Psoas muscle (tissue), 8 donors: ENCODE measurements around the gene LAMTOR5. TPM values are rescaled to one million over a fixed set of nuclear protein-coding genes. Genes with fewer than 3 reads are reported as not detected.

Experiments
- ATAC-seq, 4 donors: fragments of 200-7000 bp; cut with Tn5 transposase; one replicate each; pipeline ENCODE4 v1.9.1; 2020; ENCODE audit warnings: moderate library complexity in 3 of 4, mild to moderate bottlenecking in 2 of 4
- DNase-seq, 2 donors: peaks; one replicate each; pipeline ENCODE4 v3.0.0-alpha.2; 2020
- H3K27ac ChIP-seq: fragments of 200-600 bp; one replicate; pipeline ENCODE4 v1.8.0; 2022
- H3K27me3 ChIP-seq, 3 donors: fragments of 200-600 bp in 1 of 3; one replicate each; pipeline versions ENCODE4 v1.6.1 to v1.8.0; 2013 to 2022; ENCODE audit warnings: low read length in 2 of 3, mild to moderate bottlenecking in 2 of 3, moderate library complexity in 1 of 3; ENCODE audit not compliant: insufficient read depth in 3 of 3
- H3K36me3 ChIP-seq, 2 donors: fragments of 200-600 bp in 1 of 2; one replicate each; pipeline versions ENCODE4 v1.6.1 to v1.8.0; 2013 to 2022; ENCODE audit warnings: low read depth in 1 of 2, mild to moderate bottlenecking in 1 of 2, moderate library complexity in 1 of 2; ENCODE audit not compliant: insufficient read depth in 1 of 2
- H3K4me1 ChIP-seq: fragments of 200-600 bp; one replicate; pipeline ENCODE4 v1.8.0; 2022
- H3K4me3 ChIP-seq: fragments of 200-600 bp; one replicate; pipeline ENCODE4 v1.8.0; 2022; ENCODE audit warnings: mild to moderate bottlenecking
- H3K9me3 ChIP-seq: fragments of 200-600 bp; one replicate; pipeline ENCODE4 v1.8.0; 2022
- WGBS, 3 donors: extraction: QIAGEN DNeasy Blood & Tissue Kit; methylation state at CpG; one replicate each; pipeline versions ENCODE4 v1.1.6 to v1.1.7; 2013; 5-methylcytosine and 5-hydroxymethylcytosine counted together
- intact Hi-C, 2 donors: fragments of 100-400 bp; cut with DNase I; formaldehyde crosslinking; loops; one replicate each; pipeline versions ENCODE4 v1.11.0 to v1.14.2; 2022
- polyA plus RNA-seq, 3 donors: library from polyadenylated mRNA; stranded (reverse); fragments of 200-250 nt; gene quantifications; one replicate each; pipeline ENCODE4 v1.2.3, GENCODE V29; 2013
- total RNA-seq, 4 donors: library from RNA; stranded (reverse); fragmentation: NEBNext Ultra II Directional in 2 of 4; extraction: Animal tissue kit (Norgen Biotek cat#: 25700) in 2 of 4; gene quantifications; one replicate each; pipeline versions ENCODE4 v1.2.1 to v1.2.4, GENCODE V29; 2021 to 2023
- TF ChIP-seq, protein P1 (sequence below): fragments of 200-600 bp; IDR thresholded peaks from one replicate; pipeline ENCODE4 v1.8.0; 2022; ENCODE audit warnings: antibody characterized with exemption
- donor health status: healthy with polysubstance abuse.
- donor health status: DM: no; HTN: no; CAD: no; lungs with moderate emphysema.
- donor health status: Bipolar disorder and iron deficiency.
- donor health status: healthy.
- donor health status: DM: yes; HTN: yes; CAD: no.
- donor health status: DM: no; HTN: no; CAD: no.
- donor health status: DM: no; HTN: no; CAD: no.
- donor health status: DM: yes; HTN: yes; CAD: no.

The LAMTOR5 gene
- total and polyA plus RNA-seq, 7 donors = 166 to 541 (median 250) TPM

GRCh38 chr1:110394493-110394820, 13.0 kb downstream of the LAMTOR5 start:
- TF ChIP-seq, protein P1, sequence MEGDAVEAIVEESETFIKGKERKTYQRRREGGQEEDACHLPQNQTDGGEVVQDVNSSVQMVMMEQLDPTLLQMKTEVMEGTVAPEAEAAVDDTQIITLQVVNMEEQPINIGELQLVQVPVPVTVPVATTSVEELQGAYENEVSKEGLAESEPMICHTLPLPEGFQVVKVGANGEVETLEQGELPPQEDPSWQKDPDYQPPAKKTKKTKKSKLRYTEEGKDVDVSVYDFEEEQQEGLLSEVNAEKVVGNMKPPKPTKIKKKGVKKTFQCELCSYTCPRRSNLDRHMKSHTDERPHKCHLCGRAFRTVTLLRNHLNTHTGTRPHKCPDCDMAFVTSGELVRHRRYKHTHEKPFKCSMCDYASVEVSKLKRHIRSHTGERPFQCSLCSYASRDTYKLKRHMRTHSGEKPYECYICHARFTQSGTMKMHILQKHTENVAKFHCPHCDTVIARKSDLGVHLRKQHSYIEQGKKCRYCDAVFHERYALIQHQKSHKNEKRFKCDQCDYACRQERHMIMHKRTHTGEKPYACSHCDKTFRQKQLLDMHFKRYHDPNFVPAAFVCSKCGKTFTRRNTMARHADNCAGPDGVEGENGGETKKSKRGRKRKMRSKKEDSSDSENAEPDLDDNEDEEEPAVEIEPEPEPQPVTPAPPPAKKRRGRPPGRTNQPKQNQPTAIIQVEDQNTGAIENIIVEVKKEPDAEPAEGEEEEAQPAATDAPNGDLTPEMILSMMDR = no peak
- intact Hi-C loops = no loop called here
- Histone ChIP-seq H3K4me1 (no peaks in the 10 kb centered on the region), H3K4me3 (no peak overlapping the region), H3K27me3 (no peaks in the 10 kb centered on the region), H3K9me3 (no peaks in the 10 kb centered on the region), H3K27ac (no peak overlapping the region), H3K36me3 (peaks cover 0 to 59% of the 10 kb centered on the region in 2 donors)
- WGBS, 3 donors = 90 to 95% (median 93%) methylated on average over 3 of the region's 3 CpGs
- ATAC-seq (no peak), DNase-seq (no peak)

GRCh38 chr1:110393691-110394492, 13.6 kb downstream of the LAMTOR5 start:
- Histone ChIP-seq H3K27ac (no peak overlapping the region), H3K4me1 (no peaks in the 10 kb centered on the region), H3K27me3 (no peaks in the 10 kb centered on the region), H3K36me3 (peaks cover 0 to 54% of the 10 kb centered on the region in 2 donors), H3K9me3 (no peaks in the 10 kb centered on the region), H3K4me3 (no peak overlapping the region)
- TF ChIP-seq, protein P1 = no peak
- ATAC-seq (no peak), DNase-seq (no peak)
- intact Hi-C loops = no loop called here
- 82 to 88% (median 83%) methylated on average over 3 of the region's 3 CpGs for WGBS, 3 donors

- ATAC-seq (no peak), DNase-seq (no peak)
- no peaks in the 10 kb centered on the region for H3K27me3 ChIP-seq
- no peak overlapping the region for H3K27ac ChIP-seq
- no peak overlapping the region for H3K4me3 ChIP-seq
- no peaks in the 10 kb centered on the region for H3K4me1 ChIP-seq
- H3K36me3 ChIP-seq = peaks cover 0 to 48% of the 10 kb centered on the region in 2 donors
- H3K9me3 ChIP-seq = no peaks in the 10 kb centered on the region
- WGBS, 3 donors = 86 to 90% (median 89%) methylated on average over 2 of the region's 2 CpGs
- intact Hi-C loops = no loop called here
- TF ChIP-seq, protein P1 = no peak
Observed at GRCh38 chr1:110393286-110393685, 14.2 kb downstream of the LAMTOR5 start.

DNA sequence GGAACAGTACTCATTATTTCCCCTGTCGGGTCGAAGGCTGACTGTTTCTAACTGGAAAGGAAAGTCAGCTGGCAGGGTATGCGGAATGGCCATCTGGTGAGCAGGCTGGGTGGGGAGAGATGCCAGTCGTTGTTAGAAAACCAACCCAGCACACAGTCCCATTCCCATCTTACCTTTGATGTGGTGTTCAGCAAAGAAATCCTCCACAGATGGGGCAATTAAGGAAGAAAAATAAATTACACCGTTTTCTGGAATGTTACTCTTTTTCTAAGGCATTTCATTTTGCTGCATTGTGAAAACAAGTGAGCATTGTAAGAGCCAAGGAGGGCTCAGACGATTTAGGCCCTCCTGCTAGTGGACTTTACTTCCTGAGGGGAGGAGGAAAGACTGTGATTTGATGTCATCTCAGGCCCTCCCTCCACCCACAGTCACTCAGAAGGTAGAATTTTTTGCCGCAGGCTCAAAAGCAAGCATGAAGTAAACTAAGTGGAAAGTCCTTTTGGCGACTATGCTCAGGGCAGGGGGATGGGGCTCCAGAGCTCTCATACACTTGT, 16.7 kb downstream of the LAMTOR5 start, which contains the start of gene SLC16A4:
Gene SLC16A4 (minus strand): TSS at position 335 of the 554 bp plus-strand sequence. CDS start 1,703 bp downstream, outside the sequence.
- intact Hi-C loops = no loop called here
- Histone ChIP-seq H3K27ac (peak within 1 kb of the TSS; percentile 46), H3K9me3 (no peaks in the 10 kb centered on the region), H3K36me3 (peaks cover 0 to 27% of the 10 kb centered on the region in 2 donors), H3K27me3 (no peaks in the 10 kb centered on the region), H3K4me3 (peak within 1 kb of the TSS; percentile 43), H3K4me1 (no peaks in the 10 kb centered on the region)
- WGBS, 3 donors = 18 to 20% (median 20%) methylated on average over 8 of the region's 8 CpGs
- no peak for DNase-seq
- TF ChIP-seq, protein P1 = no peak
- peak; percentile 50 to 68 (median 59) for ATAC-seq
